HG03025 (cell line): Measurements from ENCODE around the gene OLFML2B.

Experiments
- ATAC-seq: cut with Tn5 transposase; IDR thresholded peaks from one replicate; pipeline ENCODE4 v1.9.1; 2021; ENCODE audit warnings: mild to moderate bottlenecking, moderate library complexity; ENCODE audit not compliant: unreplicated experiment, low FRiP score

Gene OLFML2B

GRCh38 chr1:161951646-161952045, 72.0 kb downstream of the OLFML2B start:
- no peak for ATAC-seq

GRCh38 chr1:161950377-161950776, 73.3 kb downstream of the OLFML2B start:
- ATAC-seq = no peak

GRCh38 chr1:161949548-161949947, 74.1 kb downstream of the OLFML2B start:
- no peak for ATAC-seq

- ATAC-seq = no peak
Measured at GRCh38 chr1:161948435-161948834, 75.2 kb downstream of the OLFML2B start.

GRCh38 chr1:161946071-161946987, 77.3 kb downstream of the OLFML2B start:
- no peak for ATAC-seq

- no peak for ATAC-seq
Measured at GRCh38 chr1:161945306-161946060, 78.2 kb downstream of the OLFML2B start.

GRCh38 chr1:161944381-161944780, 79.3 kb downstream of the OLFML2B start:
- no peak for ATAC-seq

- ATAC-seq = no peak
Measured at GRCh38 chr1:161943737-161944136, 79.9 kb downstream of the OLFML2B start.

GRCh38 chr1:161941726-161942436, 81.8 kb downstream of the OLFML2B start:
- ATAC-seq = no peak

- ATAC-seq = no peak
Measured at GRCh38 chr1:161940866-161941591, 82.6 kb downstream of the OLFML2B start.

- ATAC-seq = no peak
Measured at GRCh38 chr1:161936786-161937185, 86.9 kb downstream of the OLFML2B start.

- ATAC-seq = no peak
Measured at GRCh38 chr1:161935264-161935663, 88.4 kb downstream of the OLFML2B start.

GRCh38 chr1:161933592-161934588, 89.8 kb downstream of the OLFML2B start:
- ATAC-seq = no peak
